Hypothalamus (tissue), 51 donors: ENCODE results near the gene SERPINH1.
"Not testable (repeated sequence)": the region's sequence is repeated elsewhere in the genome, so short reads cannot be mapped to it uniquely, and the experiment has no call there.

Experiments
- DNase-seq, 51 donors: peaks; one replicate each; lab custom pipeline; 2025; lab: John Stamatoyannopoulos, UW

Gene SERPINH1

GRCh38 chr11:75571625-75572024 lies 9.6 kb downstream of the SERPINH1 start:
- DNase-seq, result peak in 2 of 51 donors; percentile 35 to 38

GRCh38 chr11:75572744-75573143 lies 10.7 kb downstream of the SERPINH1 start:
- DNase-seq, result no peak

DNA sequence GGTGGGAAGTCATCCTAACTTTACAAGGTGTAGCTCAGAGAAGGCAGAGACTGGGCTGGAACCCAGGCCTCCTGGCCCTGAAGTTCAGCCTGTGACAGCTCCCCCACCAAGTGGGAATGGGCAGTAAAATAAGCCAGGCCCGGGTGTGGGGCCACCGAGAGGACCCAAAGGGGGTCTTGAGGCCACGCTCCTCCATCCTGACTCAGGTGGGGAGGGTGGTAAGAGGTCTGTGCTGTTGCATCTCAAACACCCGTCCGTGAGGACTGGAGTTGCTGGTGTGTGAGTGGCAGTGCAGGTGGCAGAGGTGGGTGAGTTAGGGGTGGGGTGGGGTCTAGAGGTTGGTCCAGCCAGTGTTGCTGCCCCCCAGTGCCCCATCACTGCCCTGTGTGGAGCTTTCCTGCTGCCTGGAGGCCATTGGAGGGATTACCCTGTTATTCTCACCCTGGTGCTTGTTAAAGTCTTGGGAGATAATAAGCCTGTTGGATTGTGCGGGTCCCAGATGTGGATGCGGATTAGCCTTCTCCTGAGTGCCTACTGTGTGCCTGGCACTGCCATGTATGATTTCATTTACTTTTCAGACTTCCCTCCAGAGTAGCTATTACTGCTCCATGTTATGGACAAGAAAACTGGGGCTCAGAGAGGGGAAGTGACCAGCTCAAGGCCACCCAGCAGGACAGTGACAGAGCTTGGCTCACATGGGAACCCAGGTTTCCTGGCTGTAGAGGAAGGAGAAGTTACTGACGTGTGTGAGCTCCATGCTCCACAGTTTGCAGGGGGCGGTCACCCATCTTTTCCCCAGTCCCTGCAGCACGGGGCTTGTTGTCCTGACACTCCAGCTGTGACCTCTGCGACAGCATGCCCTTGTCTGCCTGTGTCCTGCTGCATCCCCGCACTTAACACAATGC lies 12.9 kb downstream of the SERPINH1 start:
- DNase-seq, result no peak

- DNase-seq, result no peak
Observed at GRCh38 chr11:75576017-75576416, 14.0 kb downstream of the SERPINH1 start.

GRCh38 chr11:75576499-75576918 lies 14.5 kb downstream of the SERPINH1 start:
- peak in 7 of 51 donors; percentile 8 to 47 (median 22) for DNase-seq

GRCh38 chr11:75577207-75577606 lies 15.2 kb downstream of the SERPINH1 start:
- DNase-seq, result peak in 20 of 51 donors; percentile 8 to 60 (median 26)

GRCh38 chr11:75578977-75579376 lies 16.9 kb downstream of the SERPINH1 start:
- DNase-seq, result no peak

GRCh38 chr11:75579841-75580240 lies 17.8 kb downstream of the SERPINH1 start:
- DNase-seq, result no peak

DNA sequence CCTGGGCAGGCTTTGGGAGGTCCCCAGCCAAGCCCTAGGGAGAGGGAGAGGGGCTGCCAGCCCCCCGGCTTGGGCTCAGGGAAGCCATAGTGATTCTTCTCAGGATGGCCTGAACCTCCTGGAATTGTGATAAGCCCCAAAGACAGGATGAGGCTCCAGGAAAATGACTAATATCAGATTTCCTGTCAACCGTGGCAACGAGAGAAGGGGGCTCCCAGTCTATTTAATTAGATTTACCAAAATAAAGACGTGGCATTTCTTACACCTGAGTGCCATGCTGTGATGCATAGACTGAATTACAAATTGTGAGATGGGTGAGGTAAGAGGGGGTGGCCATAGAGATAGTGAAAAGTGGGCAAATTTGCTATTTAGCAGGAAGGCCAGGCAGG lies 20.4 kb downstream of the SERPINH1 start:
- no peak for DNase-seq

- peak in 48 of 51 donors; percentile 19 to 87 (median 56) for DNase-seq
Observed at GRCh38 chr11:75582895-75583717, 21.1 kb downstream of the SERPINH1 start.

GRCh38 chr11:75583718-75584658 lies 21.9 kb downstream of the SERPINH1 start:
- peak in 47 of 51 donors; percentile 7 to 77 (median 59) for DNase-seq

DNA sequence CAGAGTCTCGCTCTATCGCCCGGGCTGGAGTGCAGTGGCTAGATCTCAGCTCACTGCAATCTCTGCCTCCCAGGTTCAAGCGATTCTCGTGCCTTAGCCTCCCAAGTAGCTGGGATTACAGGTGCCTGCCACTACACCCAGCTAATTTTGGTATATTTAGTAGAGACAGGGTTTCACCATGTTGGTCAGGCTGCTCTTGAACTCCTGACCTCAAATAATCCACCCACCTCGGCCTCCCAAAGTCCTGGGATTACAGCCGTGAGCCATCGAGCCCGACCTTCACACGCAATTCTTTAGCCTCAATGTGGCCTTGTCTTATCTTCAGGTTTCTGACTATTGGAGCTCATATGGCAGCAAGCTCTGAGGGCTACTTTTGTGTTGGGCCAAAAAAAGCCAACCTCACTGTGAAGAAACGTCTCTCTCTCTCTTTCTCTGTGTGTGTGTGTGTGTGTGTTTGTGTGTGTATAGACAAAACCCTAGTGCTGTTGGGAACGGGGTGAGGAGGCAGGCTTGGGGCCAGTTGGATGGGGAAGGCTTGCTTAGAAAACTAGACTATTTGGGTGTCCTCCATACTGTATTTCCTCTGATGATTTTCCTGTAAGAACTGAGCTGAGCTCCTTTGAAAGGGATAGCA lies 22.7 kb downstream of the SERPINH1 start:
- DNase-seq, result not testable (repeated sequence)

DNA sequence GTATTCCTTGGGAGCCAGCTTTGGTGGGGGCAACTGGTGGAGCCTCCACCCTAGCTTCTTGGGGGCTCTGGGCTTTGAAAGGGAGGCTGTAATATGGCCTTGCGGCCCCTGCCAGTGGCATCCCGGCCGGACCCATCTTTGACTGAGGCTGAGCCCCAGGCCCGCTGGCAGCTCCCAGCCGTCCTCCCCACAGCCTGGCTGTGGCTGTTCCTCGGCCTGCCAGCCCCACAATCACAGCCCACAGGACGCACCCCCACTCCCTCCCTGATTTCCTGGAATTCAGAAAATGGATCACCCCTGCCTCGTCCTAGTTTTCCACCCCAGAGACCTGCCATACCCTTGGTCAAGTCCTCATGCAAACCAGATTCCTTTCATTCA lies 23.2 kb downstream of the SERPINH1 start:
- DNase-seq, result no peak

- no peak for DNase-seq
Observed at GRCh38 chr11:75586395-75586794, 24.3 kb downstream of the SERPINH1 start.

DNA sequence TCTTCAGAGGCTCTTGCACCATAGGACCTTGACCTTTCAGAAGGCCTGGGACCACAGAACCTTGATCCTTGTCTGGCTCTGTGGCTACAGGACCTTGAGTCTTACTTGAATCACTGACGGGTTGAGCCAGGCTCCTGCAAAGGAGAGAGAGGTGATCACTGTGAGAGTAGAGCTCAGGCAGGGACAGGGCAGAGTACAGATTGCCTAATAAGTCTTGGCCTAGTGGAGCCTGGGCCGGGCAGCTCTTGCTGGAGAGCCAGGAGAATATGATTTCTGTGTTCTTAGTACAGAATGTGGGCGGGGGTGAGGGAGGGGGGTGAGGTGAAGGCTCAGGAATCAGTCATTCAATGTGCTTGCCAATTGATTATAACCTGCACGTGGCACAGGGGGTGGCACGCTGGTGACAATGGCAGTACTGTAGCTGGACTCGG lies 26.0 kb downstream of the SERPINH1 start:
- DNase-seq, result no peak

GRCh38 chr11:75589051-75589450 lies 27.0 kb downstream of the SERPINH1 start:
- no peak for DNase-seq

GRCh38 chr11:75589933-75590332 lies 27.9 kb downstream of the SERPINH1 start:
- no peak for DNase-seq

- no peak for DNase-seq
Observed at GRCh38 chr11:75591371-75591770, 29.3 kb downstream of the SERPINH1 start.

GRCh38 chr11:75591966-75592365 lies 29.9 kb downstream of the SERPINH1 start:
- no peak for DNase-seq

GRCh38 chr11:75592715-75593114 lies 30.7 kb downstream of the SERPINH1 start:
- DNase-seq, result no peak
